Measurements from ENCODE around the gene VAV2.

Gene VAV2

GRCh38 chr9:133951265-133951664 is 40.9 kb downstream of the VAV2 start:
- DNase-seq (ENCODE audit: low spot score) = no peak

GRCh38 chr9:133950629-133951111 is 41.5 kb downstream of the VAV2 start:
- no peak for DNase-seq (ENCODE audit: low spot score)

- DNase-seq (ENCODE audit: low spot score) = no peak
Observed at GRCh38 chr9:133950192-133950591, 41.9 kb downstream of the VAV2 start.

GRCh38 chr9:133949486-133950061 is 42.5 kb downstream of the VAV2 start:
- DNase-seq (ENCODE audit: low spot score) = no peak

- DNase-seq (ENCODE audit: low spot score) = no peak
Observed at GRCh38 chr9:133948561-133949485, 43.3 kb downstream of the VAV2 start.

GRCh38 chr9:133948131-133948530 is 44.0 kb downstream of the VAV2 start:
- no peak for DNase-seq (ENCODE audit: low spot score)

- DNase-seq (ENCODE audit: low spot score) = no peak
Observed at GRCh38 chr9:133946840-133947486, 45.2 kb downstream of the VAV2 start.

GRCh38 chr9:133945977-133946753 is 46.0 kb downstream of the VAV2 start:
- no peak for DNase-seq (ENCODE audit: low spot score)

GRCh38 chr9:133945314-133945975 is 46.7 kb downstream of the VAV2 start:
- no peak for DNase-seq (ENCODE audit: low spot score)

GRCh38 chr9:133944746-133945135 is 47.4 kb downstream of the VAV2 start:
- DNase-seq (ENCODE audit: low spot score) = no peak

GRCh38 chr9:133943781-133944745 is 48.1 kb downstream of the VAV2 start:
- DNase-seq (ENCODE audit: low spot score) = no peak

GRCh38 chr9:133943036-133943780 is 48.9 kb downstream of the VAV2 start:
- DNase-seq (ENCODE audit: low spot score) = no peak

GRCh38 chr9:133942206-133942975 is 49.7 kb downstream of the VAV2 start:
- no peak for DNase-seq (ENCODE audit: low spot score)

GRCh38 chr9:133939845-133940244 is 52.3 kb downstream of the VAV2 start:
- DNase-seq (ENCODE audit: low spot score) = no peak

- no peak for DNase-seq (ENCODE audit: low spot score)
Observed at GRCh38 chr9:133939171-133939785, 52.8 kb downstream of the VAV2 start.

GRCh38 chr9:133938753-133939152 is 53.4 kb downstream of the VAV2 start:
- DNase-seq (ENCODE audit: low spot score) = no peak

GRCh38 chr9:133938086-133938485 is 54.0 kb downstream of the VAV2 start:
- DNase-seq (ENCODE audit: low spot score) = no peak

- no peak for DNase-seq (ENCODE audit: low spot score)
Observed at GRCh38 chr9:133937120-133937519, 55.0 kb downstream of the VAV2 start.

All from activated CD4-positive, alpha-beta T cell treated with anti-CD3 and anti-CD28 coated beads, Interleukin-2, Interleukin-4, amounts not matched to agents 100 ng/mL and 50 ng/mL, durations not matched to agents 16 hours and 8 hours (primary cell).